ENCODE measurements around the gene PIK3R5. TPM values are rescaled to one million over a fixed set of nuclear protein-coding genes. Genes with fewer than 3 reads are reported as not detected.
A peak's percentile ranks its signal among the peaks of the same experiment; 100 is the strongest.

Gene PIK3R5
- total RNA-seq, 2 experiments from 2014 or later: 73.9 to 77.9 TPM

DNA sequence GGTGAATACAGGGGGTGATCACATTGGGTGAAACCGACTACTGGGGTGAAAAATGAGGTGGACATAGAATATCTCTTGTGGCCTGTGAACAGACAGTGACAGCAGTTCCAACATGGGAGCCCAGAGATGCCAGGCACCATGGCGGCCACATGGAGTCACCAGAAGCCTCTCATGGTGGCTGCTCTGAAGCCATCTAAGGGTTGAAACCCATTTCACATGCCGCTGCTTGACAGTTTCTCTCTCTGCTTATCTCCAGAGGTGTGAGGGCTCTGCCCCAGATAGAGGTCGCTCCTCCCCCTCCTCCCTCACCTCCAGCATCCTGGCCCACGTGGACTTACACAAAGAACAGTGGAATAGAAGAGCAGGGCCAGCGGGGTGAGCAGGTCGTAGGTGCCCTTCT lies 60.2 kb downstream of the PIK3R5 start:
- POLR2A ChIA-PET: no interaction called here
- CTCF ChIA-PET: no interaction called here
- H3K36me3 Mint-ChIP-seq (ENCODE audit: low read depth): peaks cover 80% of the 10 kb centered on the region
- no peak for ATAC-seq
- no peaks in the 10 kb centered on the region for H3K27me3 Mint-ChIP-seq (ENCODE audit: low read depth)
- peaks cover 26% of the 10 kb centered on the region for H3K4me1 Mint-ChIP-seq (ENCODE audit: low read depth)
- no peaks in the 10 kb centered on the region for H3K9me3 Mint-ChIP-seq (ENCODE audit: insufficient read depth)
- DNase-seq: peak; percentile 19
- H3K4me3 Mint-ChIP-seq: no peak overlapping the region
- peak overlapping the region; percentile 50 for H3K27ac Mint-ChIP-seq

DNA sequence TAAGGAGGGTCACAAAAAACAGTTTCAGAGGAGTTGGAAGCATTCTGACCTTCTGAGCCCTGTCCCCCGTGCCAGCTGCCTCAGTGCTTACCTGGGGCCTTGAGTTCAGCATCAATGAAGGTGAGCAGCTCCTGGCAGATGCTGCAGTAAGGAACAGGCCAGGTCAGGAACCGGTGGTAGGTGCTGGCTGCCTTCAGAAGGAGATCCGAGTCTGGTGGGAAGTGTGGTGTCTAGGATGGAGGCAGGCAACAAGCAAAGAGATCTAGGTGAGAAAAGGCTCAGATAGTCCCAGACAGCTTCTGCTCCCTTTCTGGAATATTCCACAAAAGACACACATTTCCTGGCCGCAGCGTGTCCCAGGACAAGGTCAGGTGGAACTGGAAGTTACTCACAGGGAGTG lies 60.8 kb downstream of the PIK3R5 start:
- H3K36me3 Mint-ChIP-seq (ENCODE audit: low read depth): peaks cover 79% of the 10 kb centered on the region
- ChIA-PET CTCF (no interaction called here), POLR2A (no interaction called here)

DNA sequence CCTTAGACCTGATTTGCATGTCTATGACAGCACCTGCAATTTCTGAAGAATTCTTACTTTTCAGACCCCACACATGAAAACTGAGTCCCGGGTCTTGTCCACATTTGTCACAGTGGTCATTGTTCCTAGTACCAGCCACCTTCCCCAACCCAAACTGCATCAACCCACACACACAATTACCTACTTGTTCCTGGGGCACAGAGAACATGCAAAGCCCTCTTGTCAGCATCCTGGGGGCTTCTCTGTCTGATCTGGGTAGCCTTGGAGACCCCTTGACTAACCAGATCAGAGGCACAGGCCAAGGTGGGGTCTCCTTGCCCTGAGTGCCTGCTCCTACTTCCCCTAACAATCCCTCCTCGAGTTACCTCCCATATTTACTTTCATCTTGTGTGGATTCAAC lies 61.3 kb downstream of the PIK3R5 start:
- ChIA-PET POLR2A (interaction anchor here (0.6 kb wide), 1 partner anchor 37 kb away, joined by 3 read pairs; no protein-coding TSS in a partner anchor), CTCF (interaction anchor here (1.0 kb wide), 1 partner anchor 93 kb away, joined by 3 read pairs; no protein-coding TSS in a partner anchor)
- ATAC-seq (no peak), DNase-seq (no peak)
- H3K36me3 Mint-ChIP-seq (ENCODE audit: low read depth): peaks cover 76% of the 10 kb centered on the region
- H3K27me3 Mint-ChIP-seq (ENCODE audit: low read depth): no peaks in the 10 kb centered on the region
- no peak overlapping the region for H3K4me3 Mint-ChIP-seq
- H3K27ac Mint-ChIP-seq: peak overlapping the region; percentile 7
- no peaks in the 10 kb centered on the region for H3K9me3 Mint-ChIP-seq (ENCODE audit: insufficient read depth)
- H3K4me1 Mint-ChIP-seq (ENCODE audit: low read depth): peaks cover 37% of the 10 kb centered on the region

More for the DNA sequence above, 60.8 kb downstream of the PIK3R5 start:
- ATAC-seq (no peak), DNase-seq (no peak)
- H3K9me3 Mint-ChIP-seq (ENCODE audit: insufficient read depth): no peaks in the 10 kb centered on the region
- no peak overlapping the region for H3K4me3 Mint-ChIP-seq
- H3K27ac Mint-ChIP-seq: no peak overlapping the region
- peaks cover 33% of the 10 kb centered on the region for H3K4me1 Mint-ChIP-seq (ENCODE audit: low read depth)
- no peaks in the 10 kb centered on the region for H3K27me3 Mint-ChIP-seq (ENCODE audit: low read depth)

DNA sequence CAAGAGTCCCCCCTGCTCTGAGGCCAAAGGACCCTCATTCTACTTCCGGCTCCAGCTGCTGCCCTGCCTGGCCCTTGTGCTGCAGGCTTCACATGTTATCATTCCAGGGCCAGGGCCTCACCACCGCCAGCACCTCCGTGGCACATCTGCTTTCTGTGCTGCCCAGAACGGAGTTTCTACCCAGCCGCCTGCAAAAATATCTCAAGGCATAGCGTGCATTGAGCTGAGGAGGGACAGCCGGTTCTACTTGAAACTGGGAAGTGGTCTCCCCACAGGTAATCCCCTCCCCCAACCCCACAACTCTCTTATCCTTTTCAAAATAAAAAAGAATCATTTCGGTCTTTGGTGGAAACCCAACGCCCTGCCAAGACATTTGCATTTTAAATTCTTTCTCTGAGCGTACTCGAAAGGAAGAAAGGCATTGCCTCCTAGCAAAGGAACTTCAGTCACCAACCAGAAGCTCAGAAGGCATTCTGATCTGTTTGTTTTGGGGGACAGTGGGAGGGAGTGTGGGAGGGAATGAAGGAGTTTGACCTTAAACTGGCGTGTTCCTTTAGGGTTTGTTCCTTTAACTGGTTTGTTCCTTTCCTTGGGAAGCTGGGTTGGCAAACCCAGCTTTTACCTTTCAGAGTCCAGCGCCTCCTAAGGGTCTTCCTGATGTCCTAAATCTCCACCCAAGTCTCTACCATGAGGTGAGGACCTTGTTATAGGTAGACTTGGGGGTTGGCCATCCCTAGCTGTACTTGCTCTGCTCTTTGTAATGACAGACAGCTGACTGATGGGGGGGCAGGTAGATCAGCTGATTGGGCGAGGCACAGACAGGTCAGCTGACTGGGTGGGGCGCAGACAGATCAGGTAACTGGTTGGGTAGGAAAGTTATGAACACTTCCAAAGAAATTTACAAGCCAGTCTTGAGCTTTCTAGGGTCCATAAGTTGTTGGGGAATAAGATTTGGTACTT lies 64.6 kb downstream of the PIK3R5 start:
- Mint-ChIP-seq H3K4me3 (peak overlapping the region; percentile 49), H3K27me3 (ENCODE audit: low read depth) (no peaks in the 10 kb centered on the region), H3K4me1 (ENCODE audit: low read depth) (peaks cover 70% of the 10 kb centered on the region), H3K36me3 (ENCODE audit: low read depth) (peaks cover 86% of the 10 kb centered on the region), H3K9me3 (ENCODE audit: insufficient read depth) (no peaks in the 10 kb centered on the region), H3K27ac (peak overlapping the region; percentile 96)
- POLR2A ChIA-PET: interaction anchor here (0.7 to 4.8 kb wide), 9 partner anchors 10 to 741 kb away, joined by 3 to 29 read pairs (median 4); partner anchors contain the start of gene PIK3R5
- ATAC-seq (no peak), DNase-seq (peak; percentile 63)
- CTCF ChIA-PET: interaction anchor here (0.7 to 4.1 kb wide), 20 partner anchors 10 to 517 kb away, joined by 3 to 43 read pairs (median 6); partner anchors contain the start of gene PIK3R5

DNA sequence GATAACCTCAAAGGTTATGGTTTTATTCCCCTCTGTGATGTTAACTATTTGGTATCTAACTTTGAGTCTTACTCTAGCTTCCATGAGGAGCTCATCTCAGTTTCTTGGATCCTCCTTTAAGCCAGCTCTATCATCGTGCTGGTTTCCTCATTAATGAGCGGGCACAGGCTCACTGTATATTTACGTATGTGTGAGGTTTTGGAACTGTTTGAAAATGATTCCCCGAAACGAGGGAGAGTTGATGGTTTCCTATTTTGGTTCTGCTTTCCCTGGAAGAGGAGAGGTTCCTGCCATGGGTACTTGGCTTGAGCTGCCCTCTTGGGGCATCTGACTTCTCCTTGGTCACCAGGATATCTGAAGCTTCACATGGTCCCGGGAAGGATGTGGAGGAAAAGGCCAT lies 65.3 kb downstream of the PIK3R5 start:
- peaks cover 74% of the 10 kb centered on the region for H3K4me1 Mint-ChIP-seq (ENCODE audit: low read depth)
- peak overlapping the region; percentile 96 for H3K27ac Mint-ChIP-seq
- H3K9me3 Mint-ChIP-seq (ENCODE audit: insufficient read depth): no peaks in the 10 kb centered on the region
- H3K27me3 Mint-ChIP-seq (ENCODE audit: low read depth): no peaks in the 10 kb centered on the region
- ChIA-PET CTCF (interaction anchor here (0.7 to 4.1 kb wide), 18 partner anchors 10 to 517 kb away, joined by 3 to 43 read pairs (median 8); partner anchors contain the start of gene PIK3R5), POLR2A (interaction anchor here (1.0 to 4.8 kb wide), 7 partner anchors 19 to 741 kb away, joined by 3 to 29 read pairs (median 8); partner anchors contain the start of gene PIK3R5)
- DNase-seq (no peak), ATAC-seq (no peak)
- H3K4me3 Mint-ChIP-seq: peak overlapping the region; percentile 49
- H3K36me3 Mint-ChIP-seq (ENCODE audit: low read depth): peaks cover 86% of the 10 kb centered on the region

DNA sequence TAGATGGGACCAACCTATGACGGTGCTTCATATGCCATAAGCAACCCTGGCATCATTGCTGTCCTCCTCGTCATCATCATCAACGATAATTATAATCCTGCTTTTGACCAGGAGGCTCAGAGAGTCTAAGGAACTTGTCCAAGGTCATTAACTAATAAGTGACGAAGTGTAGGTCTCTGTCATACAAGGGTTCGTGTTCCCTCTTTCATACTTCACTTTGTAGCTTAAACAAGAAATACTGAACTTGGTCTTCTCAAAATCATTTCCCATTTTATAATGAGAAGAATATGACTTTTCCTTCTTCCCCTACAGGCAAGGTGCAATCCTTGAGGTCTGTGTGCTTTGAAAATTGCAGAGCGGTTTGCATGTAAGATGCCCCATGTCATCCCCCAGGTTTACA lies 66.9 kb downstream of the PIK3R5 start:
- ChIA-PET POLR2A (interaction anchor here (1.6 to 4.8 kb wide), 4 partner anchors 21 to 66 kb away, joined by 3 to 29 read pairs (median 25); partner anchors contain the start of gene PIK3R5), CTCF (interaction anchor here (0.6 to 4.1 kb wide), 7 partner anchors 9 to 515 kb away, joined by 3 to 43 read pairs (median 6); no protein-coding TSS in a partner anchor)
- peaks cover 81% of the 10 kb centered on the region for H3K4me1 Mint-ChIP-seq (ENCODE audit: low read depth)
- no peaks in the 10 kb centered on the region for H3K27me3 Mint-ChIP-seq (ENCODE audit: low read depth)
- DNase-seq (no peak), ATAC-seq (no peak)
- H3K27ac Mint-ChIP-seq: peak overlapping the region; percentile 96
- peaks cover 79% of the 10 kb centered on the region for H3K36me3 Mint-ChIP-seq (ENCODE audit: low read depth)
- H3K4me3 Mint-ChIP-seq: peak overlapping the region; percentile 53
- H3K9me3 Mint-ChIP-seq (ENCODE audit: insufficient read depth): no peaks in the 10 kb centered on the region

DNA sequence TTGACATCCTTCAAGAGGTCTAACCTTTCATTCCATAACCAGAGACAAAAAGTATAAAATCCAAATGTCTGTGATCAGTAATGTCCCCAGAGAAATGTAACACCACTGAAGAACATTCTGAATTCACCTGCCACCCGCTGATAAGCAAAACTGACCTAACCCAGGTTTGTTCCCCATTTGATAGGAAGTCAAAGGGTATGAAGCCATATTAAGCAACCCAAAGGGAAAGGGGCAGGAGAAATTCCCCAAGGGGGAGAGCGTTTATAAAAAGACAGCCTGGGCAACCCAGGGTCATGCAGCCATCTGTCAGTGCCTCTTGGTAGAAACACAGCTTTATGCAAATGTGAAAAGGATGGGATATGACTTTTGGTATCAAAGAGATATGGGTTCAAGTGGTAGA lies 67.4 kb downstream of the PIK3R5 start:
- no peak for DNase-seq
- ChIA-PET POLR2A (interaction anchor here (2.8 to 4.8 kb wide), 3 partner anchors 43 to 67 kb away, joined by 22 to 29 read pairs (median 28); partner anchors contain the start of gene PIK3R5), CTCF (interaction anchor here (0.6 to 4.1 kb wide), 5 partner anchors 9 to 514 kb away, joined by 3 to 43 read pairs (median 3); no protein-coding TSS in a partner anchor)
- peaks cover 80% of the 10 kb centered on the region for H3K36me3 Mint-ChIP-seq (ENCODE audit: low read depth)
- no peaks in the 10 kb centered on the region for H3K9me3 Mint-ChIP-seq (ENCODE audit: insufficient read depth)
- H3K4me1 Mint-ChIP-seq (ENCODE audit: low read depth): peaks cover 85% of the 10 kb centered on the region
- H3K27ac Mint-ChIP-seq: peak overlapping the region; percentile 96
- H3K27me3 Mint-ChIP-seq (ENCODE audit: low read depth): no peaks in the 10 kb centered on the region
- H3K4me3 Mint-ChIP-seq: no peak overlapping the region
- no peak for ATAC-seq

DNA sequence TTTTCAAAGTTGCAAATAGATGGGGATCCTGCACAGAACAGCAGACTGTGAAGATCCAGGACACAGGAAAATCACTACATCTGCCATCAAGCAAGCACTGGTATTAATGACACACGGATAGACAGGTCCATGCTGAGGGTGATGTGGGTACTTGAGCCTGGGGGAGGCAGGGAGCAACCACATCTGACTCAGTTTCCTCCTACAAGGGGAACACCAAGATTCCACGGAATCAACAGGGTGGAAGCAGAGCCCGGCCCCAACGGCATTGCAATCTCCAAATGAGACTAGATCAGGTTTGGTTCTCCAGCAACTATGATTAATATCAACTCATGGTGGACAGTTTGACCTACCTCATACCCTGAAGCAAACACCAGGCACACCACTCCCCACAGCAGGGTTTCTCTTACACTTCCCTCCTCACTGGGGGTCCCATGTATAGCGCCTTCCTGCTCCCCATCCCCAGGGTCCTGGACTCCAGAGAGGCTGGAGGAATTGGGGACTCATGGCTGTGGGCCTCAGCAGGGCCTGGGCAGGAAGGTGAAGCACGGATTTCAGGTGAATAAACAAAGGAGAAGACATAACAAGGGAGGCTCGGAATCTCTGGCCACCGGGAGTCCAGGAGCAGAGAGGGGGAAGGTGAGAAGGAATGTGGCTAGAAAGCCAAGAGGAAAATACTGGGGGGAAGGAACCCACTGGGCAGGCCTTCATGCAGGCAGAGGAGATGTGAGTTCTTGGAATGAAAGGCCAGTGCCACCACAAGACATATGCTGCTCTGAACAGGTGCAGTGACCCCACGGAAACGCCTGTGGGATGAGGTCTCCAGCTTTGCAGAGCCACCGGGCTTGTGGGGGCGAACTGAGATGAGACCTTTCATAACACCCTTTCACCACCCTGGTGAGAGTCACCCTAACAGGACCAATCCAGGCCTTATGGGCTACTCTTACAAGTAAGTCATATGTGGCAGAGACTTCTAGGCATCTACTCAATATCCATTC lies 68.6 kb downstream of the PIK3R5 start:
- Mint-ChIP-seq H3K4me3 (no peak overlapping the region), H3K9me3 (ENCODE audit: insufficient read depth) (no peaks in the 10 kb centered on the region), H3K36me3 (ENCODE audit: low read depth) (peaks cover 86% of the 10 kb centered on the region), H3K4me1 (ENCODE audit: low read depth) (peaks cover 91% of the 10 kb centered on the region), H3K27me3 (ENCODE audit: low read depth) (no peaks in the 10 kb centered on the region), H3K27ac (peak overlapping the region; percentile 96)
- ATAC-seq: no peak
- no peak for DNase-seq
- POLR2A ChIA-PET: no interaction called here
- CTCF ChIA-PET: interaction anchor here (1.0 to 3.2 kb wide), 5 partner anchors 15 to 101 kb away, joined by 3 to 34 read pairs (median 4); no protein-coding TSS in a partner anchor

DNA sequence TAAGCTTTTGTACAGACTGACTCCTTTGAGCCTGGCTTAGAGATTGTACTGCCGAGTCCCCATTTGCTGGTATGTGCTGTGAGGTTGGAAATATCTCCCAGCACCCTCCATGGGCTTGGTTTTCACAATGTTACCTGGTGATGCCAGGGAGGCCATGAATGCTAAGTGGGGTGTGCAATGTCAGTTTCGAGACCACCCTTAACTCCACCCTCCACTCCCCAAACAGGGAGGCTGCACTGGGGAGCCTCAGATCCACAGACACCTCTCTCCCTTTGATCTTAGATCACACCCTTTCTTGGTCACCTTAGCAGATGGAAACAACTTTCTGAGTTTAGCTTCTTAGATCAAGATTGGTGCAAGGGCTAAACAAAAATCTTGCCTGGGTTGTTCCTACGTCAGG lies 69.4 kb downstream of the PIK3R5 start:
- no peaks in the 10 kb centered on the region for H3K27me3 Mint-ChIP-seq (ENCODE audit: low read depth)
- ChIA-PET POLR2A (interaction anchor here (0.6 kb wide), 1 partner anchor 38 kb away, joined by 3 read pairs; no protein-coding TSS in a partner anchor), CTCF (interaction anchor here (0.6 to 3.2 kb wide), 24 partner anchors 12 to 646 kb away, joined by 3 to 34 read pairs (median 4); partner anchors contain the start of gene PIK3R6)
- no peak for ATAC-seq
- H3K36me3 Mint-ChIP-seq (ENCODE audit: low read depth): peaks cover 80% of the 10 kb centered on the region
- no peaks in the 10 kb centered on the region for H3K9me3 Mint-ChIP-seq (ENCODE audit: insufficient read depth)
- DNase-seq: no peak
- peaks cover 83% of the 10 kb centered on the region for H3K4me1 Mint-ChIP-seq (ENCODE audit: low read depth)
- no peak overlapping the region for H3K4me3 Mint-ChIP-seq
- H3K27ac Mint-ChIP-seq: peak overlapping the region; percentile 96

DNA sequence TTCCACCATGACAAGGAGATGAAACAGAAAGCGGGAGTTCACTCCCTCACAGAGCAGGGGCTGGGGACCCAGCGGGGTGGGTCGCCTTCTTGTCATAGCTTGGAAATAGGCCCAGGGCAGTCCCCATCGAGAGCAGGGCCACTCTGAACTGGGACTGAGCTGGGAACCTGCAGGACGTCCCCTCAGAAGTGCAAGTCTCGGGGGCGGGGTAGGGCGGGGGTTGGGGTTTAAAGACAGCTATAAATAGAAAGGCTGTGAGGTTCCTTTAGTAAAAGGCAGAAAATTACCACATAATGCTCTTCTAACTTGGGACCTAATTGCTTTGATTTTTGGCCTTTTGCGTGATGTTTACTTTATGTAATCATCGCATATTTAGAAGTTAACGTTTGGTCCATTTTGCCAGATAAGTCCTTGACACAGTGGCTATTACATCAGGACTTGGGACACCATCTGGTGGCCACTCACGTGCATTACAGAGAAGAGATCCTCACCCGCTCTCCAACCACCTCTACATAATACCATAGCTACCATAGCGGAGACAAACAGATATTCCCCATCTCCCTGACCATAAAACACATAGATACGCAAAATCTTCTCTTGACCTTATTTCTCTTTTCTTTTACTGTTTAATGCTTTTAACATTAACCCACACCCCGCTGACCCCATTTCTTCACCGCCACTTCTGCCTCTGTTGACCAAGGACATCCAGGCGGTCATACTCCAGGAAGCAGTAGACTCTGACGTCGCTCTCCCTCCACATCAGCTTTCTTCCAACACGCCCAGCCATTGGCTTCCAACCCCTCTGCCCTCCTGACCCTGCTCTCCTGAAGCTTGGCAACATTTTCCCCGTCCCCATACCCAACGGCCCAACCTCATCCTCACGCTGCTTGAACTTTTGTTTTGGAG lies 70.6 kb downstream of the PIK3R5 start:
- H3K27ac Mint-ChIP-seq: peak overlapping the region; percentile 26
- no peak overlapping the region for H3K4me3 Mint-ChIP-seq
- no peaks in the 10 kb centered on the region for H3K27me3 Mint-ChIP-seq (ENCODE audit: low read depth)
- H3K4me1 Mint-ChIP-seq (ENCODE audit: low read depth): peaks cover 71% of the 10 kb centered on the region
- ChIA-PET CTCF (interaction anchor here (0.5 to 3.2 kb wide), 44 partner anchors 12 to 645 kb away, joined by 3 to 34 read pairs (median 4); partner anchors contain the start of genes PIK3R5 and PIK3R6), POLR2A (interaction anchor here (0.6 to 0.9 kb wide), 4 partner anchors 9 to 103 kb away, joined by 3 to 4 read pairs (median 4); no protein-coding TSS in a partner anchor)
- DNase-seq: peak; percentile 75
- H3K9me3 Mint-ChIP-seq (ENCODE audit: insufficient read depth): no peaks in the 10 kb centered on the region
- H3K36me3 Mint-ChIP-seq (ENCODE audit: low read depth): peaks cover 70% of the 10 kb centered on the region
- no peak for ATAC-seq

All from activated CD8-positive, alpha-beta T cell treated with anti-CD3 and anti-CD28 coated beads, Interleukin-2, amount 10 ng/mL, durations not matched to agents 7 days and 5 days (primary cell).